ENCODE data around the gene CBX4.

CBX4 gene

GRCh38 chr17:79786930-79787643, 52.2 kb downstream of the CBX4 start:
- DNase-seq (ENCODE audit: low spot score), result no peak

GRCh38 chr17:79785900-79786810, 53.1 kb downstream of the CBX4 start:
- DNase-seq (ENCODE audit: low spot score), result no peak

GRCh38 chr17:79785017-79785899, 54.0 kb downstream of the CBX4 start:
- DNase-seq (ENCODE audit: low spot score), result no peak

- DNase-seq (ENCODE audit: low spot score), result no peak
Measured at GRCh38 chr17:79784353-79785016, 54.8 kb downstream of the CBX4 start.

GRCh38 chr17:79783891-79784290, 55.3 kb downstream of the CBX4 start:
- no peak for DNase-seq (ENCODE audit: low spot score)

Measured in activated CD4-positive, alpha-beta T cell treated with anti-CD3 and anti-CD28 coated beads, Interleukin-2, Interleukin-4, amounts not matched to agents 100 ng/mL and 50 ng/mL, durations not matched to agents 16 hours and 8 hours (primary cell).